Activated B cell treated with CpG ODN at 0.5 μM for 24 hours (primary cell): Measurements from ENCODE around the gene TPCN2. TPM values are rescaled to one million over a fixed set of nuclear protein-coding genes. Genes with fewer than 3 reads are reported as not detected.
A peak's percentile ranks its signal among the peaks of the same experiment; 100 is the strongest.

Experiments
- ATAC-seq: fragments of 200-7000 bp; cut with Tn5 transposase; one replicate; pipeline ENCODE4 v1.10.0; 2021; ENCODE audit warnings: low read depth, mild to moderate bottlenecking, moderate library complexity
- CTCF ChIA-PET: fragments of 350-600 bp; sonication (Branson Sonifier 250); formaldehyde crosslinking; loops from one replicate; lab custom pipeline; 2021; ENCODE audit warnings: antibody characterized with exemption; lab: Charles Lee
- POLR2A ChIA-PET: fragments of 350-600 bp; sonication (Branson Sonifier 250); formaldehyde crosslinking; loops from one replicate; lab custom pipeline; 2021; ENCODE audit warnings: antibody characterized with exemption; lab: Charles Lee
- DNase-seq: peaks from one replicate; pipeline ENCODE4 v3.0.0; 2022
- H3K27ac Mint-ChIP-seq: one replicate; pipeline ENCODE4 v1.8.0; 2020; ENCODE audit warnings: mixed read lengths
- H3K27me3 Mint-ChIP-seq: one replicate; pipeline ENCODE4 v1.8.0; 2021; ENCODE audit warnings: mixed read lengths
- H3K36me3 Mint-ChIP-seq: one replicate; pipeline ENCODE4 v1.8.0; 2021; ENCODE audit warnings: low read depth, mixed read lengths
- H3K4me1 Mint-ChIP-seq: one replicate; pipeline ENCODE4 v1.8.0; 2021; ENCODE audit warnings: mixed read lengths
- H3K4me3 Mint-ChIP-seq: one replicate; pipeline ENCODE4 v1.8.0; 2020; ENCODE audit warnings: mild to moderate bottlenecking, mixed read lengths
- H3K9me3 Mint-ChIP-seq: one replicate; pipeline ENCODE4 v1.8.0; 2020; ENCODE audit warnings: mixed read lengths
- CTCF ChIP-seq: fragments of 200-600 bp; IDR thresholded peaks from one replicate; pipeline ENCODE4 v1.8.0; 2022; ENCODE audit warnings: antibody characterized with exemption, mild to moderate bottlenecking
- intact Hi-C: fragments of 100-400 bp; cut with micrococcal nuclease; formaldehyde crosslinking; loops from one replicate; pipeline ENCODE4 v1.15.1; 2024
- total RNA-seq: library from RNA; stranded (reverse); gene quantifications from 2 replicates; pipeline ENCODE4 v1.2.3, GENCODE V29; 2022

TPCN2 gene
- total RNA-seq, 1 donor from 2014 or later, result 35.4 TPM

GRCh38 chr11:69087133-69087524 is 38.4 kb downstream of the TPCN2 start:
- ChIA-PET POLR2A (no interaction called here), CTCF (interaction anchor here (0.9 to 1.3 kb wide), 2 partner anchors 130 to 557 kb away, joined by 3 read pairs; no protein-coding TSS in a partner anchor)
- TF ChIP-seq CTCF, result no peak
- no peak for DNase-seq
- Mint-ChIP-seq H3K27ac (no peak overlapping the region), H3K27me3 (no peaks in the 10 kb centered on the region), H3K36me3 (peaks cover 56% of the 10 kb centered on the region), H3K4me3 (no peak overlapping the region), H3K4me1 (peaks cover under 1% of the 10 kb centered on the region), H3K9me3 (no peaks in the 10 kb centered on the region)
- intact Hi-C loops, result loop anchor here (5.0 kb wide), 2 partner anchors 40 to 505 kb away; partner anchors contain the start of gene TPCN2
- ATAC-seq, result no peak

GRCh38 chr11:69087811-69088210 is 39.1 kb downstream of the TPCN2 start:
- no peak overlapping the region for H3K4me3 Mint-ChIP-seq
- no peaks in the 10 kb centered on the region for H3K4me1 Mint-ChIP-seq
- H3K27me3 Mint-ChIP-seq, result no peaks in the 10 kb centered on the region
- ATAC-seq, result no peak
- DNase-seq, result no peak
- intact Hi-C loops, result loop anchor here (1.0 to 5.0 kb wide), 7 partner anchors 41 to 506 kb away; partner anchors contain the start of genes IGHMBP2, MRPL21 and TPCN2
- H3K9me3 Mint-ChIP-seq, result no peaks in the 10 kb centered on the region
- peaks cover 54% of the 10 kb centered on the region for H3K36me3 Mint-ChIP-seq
- TF ChIP-seq CTCF, result no peak
- POLR2A ChIA-PET, result interaction anchor here (0.9 kb wide), 1 partner anchor 32 kb away, joined by 3 read pairs; no protein-coding TSS in a partner anchor
- CTCF ChIA-PET, result interaction anchor here (0.9 to 1.3 kb wide), 3 partner anchors 32 to 557 kb away, joined by 3 read pairs; no protein-coding TSS in a partner anchor
- H3K27ac Mint-ChIP-seq, result no peak overlapping the region

- CTCF ChIA-PET, result interaction anchor here (0.9 kb wide), 1 partner anchor 33 kb away, joined by 3 read pairs; no protein-coding TSS in a partner anchor
- Mint-ChIP-seq H3K27ac (no peak overlapping the region), H3K36me3 (peaks cover 49% of the 10 kb centered on the region), H3K4me1 (no peaks in the 10 kb centered on the region), H3K9me3 (no peaks in the 10 kb centered on the region), H3K4me3 (no peak overlapping the region), H3K27me3 (no peaks in the 10 kb centered on the region)
- intact Hi-C loops, result loop anchor here (1.0 to 5.0 kb wide), 7 partner anchors 41 to 506 kb away; partner anchors contain the start of genes IGHMBP2, MRPL21 and TPCN2
- peak; percentile 54 for DNase-seq
- ATAC-seq, result peak; percentile 84
- POLR2A ChIA-PET, result no interaction called here
- no peak for TF ChIP-seq CTCF
Observed at GRCh38 chr11:69088676-69089146, 40.0 kb downstream of the TPCN2 start.

GRCh38 chr11:69089258-69089657 is 40.5 kb downstream of the TPCN2 start:
- DNase-seq (no peak), ATAC-seq (no peak)
- intact Hi-C loops, result loop anchor here (2.0 to 5.0 kb wide), 3 partner anchors 42 to 507 kb away; partner anchors contain the start of gene TPCN2
- Mint-ChIP-seq H3K4me1 (no peaks in the 10 kb centered on the region), H3K4me3 (no peak overlapping the region), H3K27me3 (no peaks in the 10 kb centered on the region), H3K27ac (no peak overlapping the region), H3K36me3 (peaks cover 45% of the 10 kb centered on the region), H3K9me3 (no peaks in the 10 kb centered on the region)
- ChIA-PET CTCF (interaction anchor here (1.0 to 1.2 kb wide), 2 partner anchors 13 to 245 kb away, joined by 4 read pairs; no protein-coding TSS in a partner anchor), POLR2A (no interaction called here)
- TF ChIP-seq CTCF, result no peak

- Mint-ChIP-seq H3K27ac (no peak overlapping the region), H3K4me1 (no peaks in the 10 kb centered on the region), H3K36me3 (peaks cover 42% of the 10 kb centered on the region), H3K9me3 (no peaks in the 10 kb centered on the region), H3K4me3 (no peak overlapping the region), H3K27me3 (no peaks in the 10 kb centered on the region)
- ChIA-PET POLR2A (interaction anchor here (0.7 kb wide), 1 partner anchor 39 kb away, joined by 6 read pairs; no protein-coding TSS in a partner anchor), CTCF (interaction anchor here (0.8 kb wide), 1 partner anchor 293 kb away, joined by 3 read pairs; no protein-coding TSS in a partner anchor)
- DNase-seq (no peak), ATAC-seq (no peak)
- intact Hi-C loops, result no loop called here
- TF ChIP-seq CTCF, result no peak
Observed at GRCh38 chr11:69091638-69092165, 43.0 kb downstream of the TPCN2 start.
